HepG2 (cell line): ENCODE results near the gene JPH3. TPM values are rescaled to one million over a fixed set of nuclear protein-coding genes. Genes with fewer than 3 reads are reported as not detected.

ENCODE experiments used
- ATAC-seq: fragments of 200-7000 bp; cut with Tn5 transposase; 3 replicates; pipeline ENCODE4 v1.9.1; 2020; ENCODE audit warnings: mild to moderate bottlenecking, moderate library complexity
- BruUV-seq: library from RNA; stranded (reverse); fragments of 400-500 nt; replicated peaks from 2 replicates; lab custom pipeline; 2021; lab: Mats Ljungman, UMichigan
- CTCF ChIA-PET: fragments of 300-600 bp; formaldehyde crosslinking; extraction: SDS; loops from one replicate; lab custom pipeline; 2021; ENCODE audit warnings: low total read pairs, inconsistent platforms, low intra/inter-chr PET ratio; lab: Yijun Ruan, JAX
- POLR2A ChIA-PET: fragments of 350-600 bp; sonication (Branson Sonifier 250); formaldehyde crosslinking; loops from one replicate; lab custom pipeline; 2020; ENCODE audit warnings: antibody characterized with exemption, inconsistent platforms; lab: Yijun Ruan, JAX
- DNase-seq: peaks from one replicate; pipeline ENCODE4 v3.0.0-alpha.2; 2015; ENCODE audit warnings: low spot score
- FAIRE-seq: peaks from 3 replicates; lab custom pipeline; 2011; peaks lifted over from hg19 to GRCh38; lab: Jason Lieb, UNC
- H2AFZ ChIP-seq: one replicate; pipeline ENCODE4 v1.6.1; 2011; ENCODE audit warnings: low read length, inconsistent platforms
- H3K27ac ChIP-seq: fragments of 300-600 bp; 3 replicates; pipeline ENCODE4 v1.8.0; 2011; ENCODE audit warnings: mixed run types, mild to moderate bottlenecking, mixed read lengths, low read length, inconsistent platforms; ENCODE audit not compliant: insufficient read depth; ENCODE audit errors: extremely low read length
- H3K27me3 ChIP-seq, 2 experiments: fragments of 200-600 bp in 1 of 2; 2 replicates in 1 of 2; 3 replicates in 1 of 2; pipeline versions ENCODE4 v1.6.0 to v1.8.0; 2011; ENCODE audit warnings: low read length in 2 of 2, mild to moderate bottlenecking in 2 of 2, moderate library complexity in 2 of 2, inconsistent platforms in 1 of 2; ENCODE audit not compliant: insufficient read depth in 2 of 2, control insufficient read depth in 1 of 2
- H3K36me3 ChIP-seq, 2 experiments: fragments of 200-600 bp in 1 of 2; replicated peaks in 1 of 2; 2 replicates in 1 of 2; 3 replicates in 1 of 2; pipeline versions ENCODE4 v1.5.1 to v1.8.0; 2011; ENCODE audit warnings: low read length in 2 of 2, inconsistent platforms in 1 of 2; ENCODE audit not compliant: insufficient read depth in 2 of 2, control insufficient read depth in 1 of 2
- H3K4me1 ChIP-seq: 2 replicates; pipeline ENCODE4 v1.5.1; 2012; ENCODE audit warnings: low read length, inconsistent platforms; ENCODE audit not compliant: insufficient read depth
- H3K4me2 ChIP-seq: 2 replicates; pipeline ENCODE4 v1.6.0; 2011; ENCODE audit warnings: low read depth, low read length, inconsistent platforms
- H3K4me3 ChIP-seq, 3 experiments: fragments of 200-600 bp in 1 of 3; sonication (generic), shearing (Covaris generic) in 1 of 3; replicated peaks in 1 of 3; 2 replicates each; pipeline ENCODE4 v1.5.1; 2011 to 2016; ENCODE audit warnings: low read length in 3 of 3, inconsistent platforms in 2 of 3, low read depth in 2 of 3, mild to moderate bottlenecking in 2 of 3, control low read depth in 1 of 3, mixed read lengths in 1 of 3; ENCODE audit not compliant: insufficient read depth in 1 of 3
- H3K79me2 ChIP-seq: one replicate; pipeline ENCODE4 v1.6.1; 2011; ENCODE audit warnings: low read length, inconsistent platforms; ENCODE audit not compliant: insufficient read depth
- H3K9ac ChIP-seq: 2 replicates; pipeline ENCODE4 v1.6.0; 2011; ENCODE audit warnings: mild to moderate bottlenecking, low read depth, low read length, inconsistent platforms; ENCODE audit not compliant: insufficient read depth
- H3K9me3 ChIP-seq: 2 replicates; pipeline ENCODE4 v1.5.1; 2012; ENCODE audit warnings: mild to moderate bottlenecking, low read length
- H4K20me1 ChIP-seq: 2 replicates; pipeline ENCODE4 v1.6.0; 2011; ENCODE audit warnings: inconsistent platforms, mild to moderate bottlenecking, low read length, moderate library complexity; ENCODE audit not compliant: insufficient read depth
- AGO2 ChIP-seq: fragments of 200-400 bp; formaldehyde crosslinking; optimal IDR thresholded peaks from 2 replicates; pipeline ENCODE3; 2017; ENCODE audit warnings: mild to moderate bottlenecking, low read depth, low read length, moderate library complexity
- CHCHD3 ChIP-seq: sonication (generic); formaldehyde crosslinking; IDR thresholded peaks from 2 replicates; pipeline ENCODE4 v1.8.0; 2022; ENCODE audit warnings: mild to moderate bottlenecking, missing genetic modification reagents, moderate library complexity
- CREBL2 ChIP-seq: sonication (generic); formaldehyde crosslinking; IDR thresholded peaks from 2 replicates; pipeline ENCODE4 v1.8.1; 2023; ENCODE audit warnings: missing genetic modification reagents, mild to moderate bottlenecking, borderline replicate concordance
- HNRNPH1 ChIP-seq: fragments of 200-400 bp; formaldehyde crosslinking; optimal IDR thresholded peaks from 2 replicates; pipeline ENCODE3; 2017; ENCODE audit warnings: mild to moderate bottlenecking, low read depth, low read length
- PATZ1 ChIP-seq: sonication (generic); formaldehyde crosslinking; IDR thresholded peaks from 2 replicates; pipeline ENCODE4 v1.4.0; 2020; ENCODE audit warnings: missing genetic modification reagents
- RFX3 ChIP-seq: IDR thresholded peaks from 2 replicates; pipeline ENCODE4 v1.6.1; 2016; ENCODE audit warnings: missing biosample characterization, missing genetic modification reagents
- ZFY ChIP-seq: sonication (generic); formaldehyde crosslinking; IDR thresholded peaks from 2 replicates; pipeline ENCODE4 v1.4.0; 2020; ENCODE audit warnings: missing genetic modification reagents
- ZKSCAN8 ChIP-seq: IDR thresholded peaks from 2 replicates; pipeline ENCODE4 v1.6.1; 2016; ENCODE audit warnings: borderline replicate concordance, missing genetic modification reagents, missing compliant biosample characterization
- ZNF136 ChIP-seq: sonication (generic); formaldehyde crosslinking; IDR thresholded peaks from 2 replicates; pipeline ENCODE4 v1.8.1; 2022; ENCODE audit warnings: low read depth, mild to moderate bottlenecking, moderate library complexity, missing genetic modification reagents
- ZNF180 ChIP-seq: sonication (generic); formaldehyde crosslinking; IDR thresholded peaks from 2 replicates; pipeline ENCODE4 v1.4.0; 2020; ENCODE audit warnings: low read depth, missing genetic modification reagents, borderline replicate concordance
- ZNF235 ChIP-seq: sonication (generic); formaldehyde crosslinking; IDR thresholded peaks from 2 replicates; pipeline ENCODE4 v1.8.1; 2023; ENCODE audit warnings: mild to moderate bottlenecking, missing genetic modification reagents, borderline replicate concordance
- ZNF275 ChIP-seq: sonication (generic); formaldehyde crosslinking; IDR thresholded peaks from 2 replicates; pipeline ENCODE4 v1.8.0; 2022; ENCODE audit warnings: missing genetic modification reagents, mild to moderate bottlenecking, inconsistent platforms, borderline replicate concordance
- ZNF574 ChIP-seq: sonication (generic); formaldehyde crosslinking; IDR thresholded peaks from 2 replicates; pipeline ENCODE4 v1.4.0; 2020; ENCODE audit warnings: missing genetic modification reagents
- ZNF850 ChIP-seq: sonication (generic); formaldehyde crosslinking; conservative IDR thresholded peaks from 2 replicates; pipeline ENCODE4 v1.9.0; 2021; ENCODE audit warnings: mild to moderate bottlenecking, missing genetic modification reagents
- ZSCAN22 ChIP-seq: sonication (generic); formaldehyde crosslinking; IDR thresholded peaks from 2 replicates; pipeline ENCODE4 v1.4.0; 2020; ENCODE audit warnings: mild to moderate bottlenecking, missing genetic modification reagents
- WGBS: methylation state at CpG from one replicate; pipeline ENCODE4 v1.1.6; 2017; ENCODE audit warnings: low lambda C conversion rate; 5-methylcytosine and 5-hydroxymethylcytosine counted together
- in situ Hi-C: cut with HindIII; loops from 2 replicates; pipeline ENCODE4 v1.10.0; 2017; ENCODE audit warnings: low pct_unique_long_range_greater_than_20kb; ENCODE audit not compliant: extremely low pct_ligation_motif_present
- intact Hi-C: fragments of 100-400 bp; cut with micrococcal nuclease; formaldehyde crosslinking; loops from one replicate; pipeline ENCODE4 v1.10.0; 2022; ENCODE audit not compliant: unreplicated experiment
- polyA plus RNA-seq, 8 experiments: library from polyadenylated mRNA; depleted of rRNA in 3 of 8; stranded (reverse) in 7 of 8; unstranded in 1 of 8; fragments of >200 nt; fragmentation: Illumina TruSeq in 4 of 8; extraction: Trizol in 4 of 8; gene quantifications; 2 replicates each; pipeline versions ENCODE4 v1.2.1 to v1.2.3, GENCODE V29; 2011 to 2016; ENCODE audit warnings: low read depth in 4 of 8, missing spikeins in 1 of 8, mixed read lengths in 1 of 8; ENCODE audit not compliant: insufficient read depth in 1 of 8
- total RNA-seq, 5 experiments: library from RNA; depleted of rRNA; stranded (reverse); fragments of >200 nt; fragmentation: Illumina TruSeq; extraction: Trizol; gene quantifications; 2 replicates each; pipeline ENCODE4 v1.2.3, GENCODE V29; 2016; ENCODE audit warnings: low read depth in 1 of 5
- TF ChIP-seq, protein P1 (sequence below): sonication (generic); formaldehyde crosslinking; IDR thresholded peaks from 2 replicates; pipeline ENCODE4 v1.4.0; 2020; ENCODE audit warnings: mild to moderate bottlenecking, missing genetic modification reagents

Gene JPH3
- total and polyA plus RNA-seq, 2 of the 13 experiments (the other 11 are each of a cell fraction or from before 2014, with no cell fraction given): not detected

DNA sequence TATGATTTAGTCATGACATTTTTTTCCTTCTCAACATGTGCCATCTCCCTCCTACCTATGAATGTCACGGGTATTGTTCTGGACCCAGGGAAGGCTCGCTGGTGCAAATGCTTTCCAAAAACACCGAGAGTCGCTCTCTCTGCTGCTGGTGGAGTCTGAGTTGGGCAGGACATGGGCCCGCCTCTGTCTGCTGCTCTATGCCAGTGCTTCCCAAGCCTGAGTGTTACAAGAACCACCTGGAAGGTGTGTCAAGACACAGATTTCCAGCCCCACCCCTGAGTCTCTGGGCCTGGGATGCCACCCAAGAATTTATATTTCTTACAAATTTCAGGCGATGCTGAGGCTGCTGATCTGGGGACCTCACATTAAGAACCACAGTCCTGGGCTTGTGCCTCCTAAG, 9.1 kb downstream of the JPH3 start (continued):
- TF ChIP-seq, protein P1, sequence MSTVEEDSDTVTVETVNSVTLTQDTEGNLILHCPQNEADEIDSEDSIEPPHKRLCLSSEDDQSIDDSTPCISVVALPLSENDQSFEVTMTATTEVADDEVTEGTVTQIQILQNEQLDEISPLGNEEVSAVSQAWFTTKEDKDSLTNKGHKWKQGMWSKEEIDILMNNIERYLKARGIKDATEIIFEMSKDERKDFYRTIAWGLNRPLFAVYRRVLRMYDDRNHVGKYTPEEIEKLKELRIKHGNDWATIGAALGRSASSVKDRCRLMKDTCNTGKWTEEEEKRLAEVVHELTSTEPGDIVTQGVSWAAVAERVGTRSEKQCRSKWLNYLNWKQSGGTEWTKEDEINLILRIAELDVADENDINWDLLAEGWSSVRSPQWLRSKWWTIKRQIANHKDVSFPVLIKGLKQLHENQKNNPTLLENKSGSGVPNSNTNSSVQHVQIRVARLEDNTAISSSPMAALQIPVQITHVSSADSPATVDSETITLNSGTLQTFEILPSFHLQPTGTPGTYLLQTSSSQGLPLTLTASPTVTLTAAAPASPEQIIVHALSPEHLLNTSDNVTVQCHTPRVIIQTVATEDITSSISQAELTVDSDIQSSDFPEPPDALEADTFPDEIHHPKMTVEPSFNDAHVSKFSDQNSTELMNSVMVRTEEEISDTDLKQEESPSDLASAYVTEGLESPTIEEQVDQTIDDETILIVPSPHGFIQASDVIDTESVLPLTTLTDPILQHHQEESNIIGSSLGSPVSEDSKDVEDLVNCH (CRISPR knock-in tag): no peak
- TF ChIP-seq ZNF235 (no peak), ZNF850 (CRISPR knock-in tag) (no peak), PATZ1 (CRISPR knock-in tag) (no peak), ZFY (CRISPR knock-in tag) (no peak), AGO2 (no peak)

DNA sequence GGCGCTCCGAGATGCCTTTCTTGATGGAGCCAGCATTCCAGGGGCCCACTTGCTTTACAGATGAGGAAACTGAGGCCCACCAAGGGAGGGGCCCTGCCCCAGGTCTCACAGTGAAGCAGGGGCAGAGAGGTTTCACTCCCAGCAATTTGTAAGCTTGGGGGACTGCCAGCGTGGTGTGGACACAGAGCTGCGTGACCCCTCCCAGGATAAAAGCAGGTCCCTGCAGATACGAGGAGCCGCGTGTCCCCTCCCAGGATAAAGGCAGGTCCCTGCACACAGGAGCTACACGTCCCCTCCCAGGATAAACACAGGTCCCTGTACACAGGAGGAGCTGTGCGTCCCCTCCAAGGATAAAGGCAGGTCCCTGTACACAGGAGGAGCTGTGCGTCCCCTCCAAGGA, 11.7 kb downstream of the JPH3 start:
- ATAC-seq (no peak), DNase-seq (no peak), FAIRE-seq (no peak)
- ChIA-PET CTCF (no interaction called here), POLR2A (no interaction called here)
- Histone ChIP-seq H3K4me3 (no peak overlapping the region), H4K20me1 (peaks cover 7% of the 10 kb centered on the region; the same call in 1 of the 2 replicates), H3K27me3 (peaks cover 19 to 69% of the 10 kb centered on the region in 2 experiments), H3K79me2 (no peaks in the 10 kb centered on the region), H3K4me1 (no peaks in the 10 kb centered on the region), H2AFZ (no peak overlapping the region), H3K9me3 (no peaks in the 10 kb centered on the region), H3K4me2 (no peak overlapping the region), H3K27ac (no peak overlapping the region), H3K9ac (no peak overlapping the region), H3K36me3 (no peaks in the 10 kb centered on the region)
- BruUV-seq: no TSS peak
- intact Hi-C loops: no loop called here
- in situ Hi-C loops: no loop called here
- WGBS: 42% methylated on average over 5 of the region's 10 CpGs
- no peak for TF ChIP-seq CREBL2
- no peak for TF ChIP-seq ZSCAN22 (CRISPR knock-in tag)
- TF ChIP-seq ZNF136: no peak
- no peak for TF ChIP-seq HNRNPH1
- TF ChIP-seq ZKSCAN8 (CRISPR knock-in tag): no peak
- TF ChIP-seq ZNF180 (CRISPR knock-in tag): no peak
- no peak for TF ChIP-seq RFX3 (CRISPR knock-in tag)
- TF ChIP-seq ZNF574: no peak
- TF ChIP-seq ZNF275 (CRISPR knock-in tag): no peak
- TF ChIP-seq CHCHD3: no peak
